Astrocyte of the spinal cord (primary cell): Measurements from ENCODE around the gene RPGRIP1.
A peak's percentile ranks its signal among the peaks of the same experiment; 100 is the strongest.
"Not testable (repeated sequence)": the region's sequence is repeated elsewhere in the genome, so short reads cannot be mapped to it uniquely, and the experiment has no call there.

ENCODE experiments used
- DNase-seq: peaks from one replicate; pipeline ENCODE4 v3.0.0; 2011; ENCODE audit warnings: low read depth, low spot score
- H3K4me3 ChIP-seq: 2 replicates; pipeline ENCODE4 v1.5.1; 2011; ENCODE audit warnings: low read depth, mild to moderate bottlenecking, low read length, moderate library complexity
- in situ Hi-C: cut with HindIII; loops from 2 replicates; pipeline ENCODE4 v1.10.0; 2017; ENCODE audit warnings: low sequenced_read_pairs
- TF ChIP-seq, protein P1 (sequence below): IDR thresholded peaks from 2 replicates; pipeline ENCODE4 v1.5.1; 2012; ENCODE audit warnings: low read depth, mild to moderate bottlenecking, low read length, inconsistent platforms

Gene RPGRIP1

GRCh38 chr14:21300892-21301291, 21.0 kb downstream of the RPGRIP1 start:
- TF ChIP-seq, protein P1, sequence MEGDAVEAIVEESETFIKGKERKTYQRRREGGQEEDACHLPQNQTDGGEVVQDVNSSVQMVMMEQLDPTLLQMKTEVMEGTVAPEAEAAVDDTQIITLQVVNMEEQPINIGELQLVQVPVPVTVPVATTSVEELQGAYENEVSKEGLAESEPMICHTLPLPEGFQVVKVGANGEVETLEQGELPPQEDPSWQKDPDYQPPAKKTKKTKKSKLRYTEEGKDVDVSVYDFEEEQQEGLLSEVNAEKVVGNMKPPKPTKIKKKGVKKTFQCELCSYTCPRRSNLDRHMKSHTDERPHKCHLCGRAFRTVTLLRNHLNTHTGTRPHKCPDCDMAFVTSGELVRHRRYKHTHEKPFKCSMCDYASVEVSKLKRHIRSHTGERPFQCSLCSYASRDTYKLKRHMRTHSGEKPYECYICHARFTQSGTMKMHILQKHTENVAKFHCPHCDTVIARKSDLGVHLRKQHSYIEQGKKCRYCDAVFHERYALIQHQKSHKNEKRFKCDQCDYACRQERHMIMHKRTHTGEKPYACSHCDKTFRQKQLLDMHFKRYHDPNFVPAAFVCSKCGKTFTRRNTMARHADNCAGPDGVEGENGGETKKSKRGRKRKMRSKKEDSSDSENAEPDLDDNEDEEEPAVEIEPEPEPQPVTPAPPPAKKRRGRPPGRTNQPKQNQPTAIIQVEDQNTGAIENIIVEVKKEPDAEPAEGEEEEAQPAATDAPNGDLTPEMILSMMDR = no peak
- in situ Hi-C loops = no loop called here

GRCh38 chr14:21302013-21302835, 22.3 kb downstream of the RPGRIP1 start:
- in situ Hi-C loops = no loop called here
- DNase-seq = no peak
- TF ChIP-seq, protein P1 = no peak
- no peak overlapping the region for H3K4me3 ChIP-seq

More at GRCh38 chr14:21300892-21301291, 21.0 kb downstream of the RPGRIP1 start:
- no peak for DNase-seq
- H3K4me3 ChIP-seq = no peak overlapping the region

DNA sequence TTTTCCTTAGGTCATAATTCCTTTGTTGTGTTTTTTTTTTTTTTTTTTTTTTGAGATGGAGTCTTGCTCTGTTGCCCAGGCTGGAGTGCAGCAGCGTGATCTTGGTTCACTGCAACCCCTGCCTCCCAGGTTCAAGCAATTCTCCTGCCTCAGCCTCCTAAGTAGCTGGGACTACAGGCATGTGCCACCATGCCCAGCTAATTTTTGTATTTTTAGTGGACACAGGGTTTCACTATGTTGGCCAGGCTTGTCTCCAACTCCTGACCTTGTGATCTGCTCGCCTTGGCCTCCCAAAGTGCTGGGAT, 22.9 kb downstream of the RPGRIP1 start:
- in situ Hi-C loops, DNase-seq, H3K4me3 ChIP-seq: not testable (repeated sequence)

GRCh38 chr14:21307637-21308036, 27.8 kb downstream of the RPGRIP1 start:
- TF ChIP-seq, protein P1 = no peak
- no peak for DNase-seq
- in situ Hi-C loops = no loop called here
- H3K4me3 ChIP-seq = no peak overlapping the region

DNA sequence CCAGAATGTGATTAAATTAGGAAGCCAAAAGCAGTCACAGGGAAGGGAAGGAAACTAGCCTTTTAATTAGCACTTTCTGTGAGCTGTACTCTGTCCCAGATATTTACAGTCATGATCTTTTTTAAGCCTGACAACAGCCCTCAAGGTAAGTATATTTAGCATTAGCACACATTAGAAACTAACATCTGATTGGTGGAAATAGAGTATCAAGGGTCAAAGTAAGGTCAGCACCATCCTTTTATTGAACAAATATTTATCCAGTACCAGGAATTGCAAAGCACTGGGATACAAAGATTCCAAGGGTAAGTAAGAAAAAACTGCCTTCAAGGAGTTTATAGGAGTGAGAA, 28.2 kb downstream of the RPGRIP1 start:
- DNase-seq = no peak
- peak overlapping the region; percentile 29 for H3K4me3 ChIP-seq
- in situ Hi-C loops = no loop called here
- TF ChIP-seq, protein P1 = no peak

DNA sequence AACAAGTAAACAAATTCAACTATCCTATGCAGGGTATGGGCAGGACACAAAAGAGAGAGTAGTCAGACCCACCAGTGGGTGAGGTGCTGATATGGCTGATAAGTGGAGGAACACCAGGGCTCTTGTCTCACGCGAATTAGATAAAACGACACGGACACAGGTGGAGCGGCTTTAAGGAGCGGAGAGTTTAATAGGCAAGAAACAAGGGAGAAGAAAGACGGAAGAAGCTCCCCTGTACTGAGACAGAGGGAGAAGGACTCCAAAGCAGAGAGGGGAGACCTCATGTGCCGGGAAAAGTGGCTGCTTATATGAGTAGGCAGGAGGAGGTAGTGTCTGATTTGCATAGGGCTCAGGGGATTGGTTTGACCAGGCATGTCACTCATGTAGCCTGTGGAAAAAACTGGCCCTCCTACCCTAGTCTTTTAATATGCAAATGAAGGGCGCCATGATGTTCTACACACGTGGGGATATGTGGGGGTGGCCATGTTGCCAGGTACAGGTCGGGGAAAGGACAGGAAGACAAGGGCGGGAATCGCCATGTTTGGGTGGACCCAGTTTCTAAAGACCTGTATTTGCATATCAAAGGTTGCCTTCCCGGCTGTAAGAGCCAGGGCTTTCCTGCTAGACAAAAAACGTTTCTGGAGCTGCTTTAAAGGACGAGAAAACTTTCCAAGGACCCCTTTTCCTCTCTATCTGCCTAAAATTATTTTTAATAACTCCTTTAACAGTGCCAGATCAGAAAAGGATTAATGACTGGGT, 28.8 kb downstream of the RPGRIP1 start:
- H3K4me3 ChIP-seq = peak overlapping the region; percentile 29
- TF ChIP-seq, protein P1 = no peak
- in situ Hi-C loops = no loop called here
- peak; percentile 75 for DNase-seq

GRCh38 chr14:21309238-21309636, 29.4 kb downstream of the RPGRIP1 start:
- TF ChIP-seq, protein P1 = no peak
- H3K4me3 ChIP-seq = peak overlapping the region; percentile 29
- no peak for DNase-seq

More at GRCh38 chr14:21309238-21309636, 29.4 kb downstream of the RPGRIP1 start:
- in situ Hi-C loops = no loop called here
